ENCODE results near the gene C1S.

DNA sequence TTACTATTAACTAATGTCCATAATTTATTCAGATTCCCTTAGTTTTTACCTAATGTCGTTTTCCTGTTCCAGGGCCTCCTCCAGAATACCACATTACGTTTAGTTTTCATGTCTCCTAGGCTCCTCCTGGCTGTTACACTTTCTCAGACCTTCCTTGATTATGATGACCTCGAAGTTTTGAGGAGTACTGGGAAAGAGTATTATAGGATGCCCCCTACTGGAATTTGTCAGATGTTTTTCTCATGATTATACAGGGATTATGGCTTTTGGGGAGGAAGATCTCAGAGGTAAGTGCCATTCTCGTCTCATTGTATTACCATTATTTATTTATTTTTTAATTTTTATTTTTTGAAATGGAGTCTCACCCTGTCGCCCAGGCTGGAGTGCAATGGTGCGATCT is 17.7 kb upstream of the C1S start:
- TF ChIP-seq EZH2 (IDR thresholded peaks at IDR 0.05; ENCODE audit: borderline replicate concordance, low read depth, low read length, severe bottlenecking): no peak
- TF ChIP-seq, protein P1, sequence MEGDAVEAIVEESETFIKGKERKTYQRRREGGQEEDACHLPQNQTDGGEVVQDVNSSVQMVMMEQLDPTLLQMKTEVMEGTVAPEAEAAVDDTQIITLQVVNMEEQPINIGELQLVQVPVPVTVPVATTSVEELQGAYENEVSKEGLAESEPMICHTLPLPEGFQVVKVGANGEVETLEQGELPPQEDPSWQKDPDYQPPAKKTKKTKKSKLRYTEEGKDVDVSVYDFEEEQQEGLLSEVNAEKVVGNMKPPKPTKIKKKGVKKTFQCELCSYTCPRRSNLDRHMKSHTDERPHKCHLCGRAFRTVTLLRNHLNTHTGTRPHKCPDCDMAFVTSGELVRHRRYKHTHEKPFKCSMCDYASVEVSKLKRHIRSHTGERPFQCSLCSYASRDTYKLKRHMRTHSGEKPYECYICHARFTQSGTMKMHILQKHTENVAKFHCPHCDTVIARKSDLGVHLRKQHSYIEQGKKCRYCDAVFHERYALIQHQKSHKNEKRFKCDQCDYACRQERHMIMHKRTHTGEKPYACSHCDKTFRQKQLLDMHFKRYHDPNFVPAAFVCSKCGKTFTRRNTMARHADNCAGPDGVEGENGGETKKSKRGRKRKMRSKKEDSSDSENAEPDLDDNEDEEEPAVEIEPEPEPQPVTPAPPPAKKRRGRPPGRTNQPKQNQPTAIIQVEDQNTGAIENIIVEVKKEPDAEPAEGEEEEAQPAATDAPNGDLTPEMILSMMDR (IDR thresholded peaks at IDR 0.05; ENCODE audit: borderline replicate concordance, extremely low read depth, low read length, poor library complexity, severe bottlenecking): peak; percentile 48
